Measurements from ENCODE around the gene COL23A1.

COL23A1 gene

DNA sequence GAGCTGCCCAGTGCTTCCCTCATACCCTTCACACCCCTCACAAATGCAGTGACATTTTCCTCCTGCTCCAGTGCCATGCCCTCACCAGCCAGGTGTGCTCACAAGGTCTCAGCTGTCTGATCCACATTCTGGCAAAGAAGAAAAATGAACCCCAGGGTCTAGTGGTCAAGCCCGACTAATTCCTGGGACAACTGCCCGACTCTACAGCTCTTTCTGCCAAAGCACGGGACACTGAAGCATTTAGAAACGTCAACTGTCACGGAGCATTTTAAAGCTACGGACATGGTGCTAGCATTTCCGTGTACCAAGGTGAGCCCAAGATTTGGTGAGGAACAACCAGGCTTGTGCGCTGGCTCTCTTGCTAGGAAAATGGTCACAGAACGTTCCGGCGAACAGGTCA, 300.8 kb downstream of the COL23A1 start:
- no peak for DNase-seq

DNA sequence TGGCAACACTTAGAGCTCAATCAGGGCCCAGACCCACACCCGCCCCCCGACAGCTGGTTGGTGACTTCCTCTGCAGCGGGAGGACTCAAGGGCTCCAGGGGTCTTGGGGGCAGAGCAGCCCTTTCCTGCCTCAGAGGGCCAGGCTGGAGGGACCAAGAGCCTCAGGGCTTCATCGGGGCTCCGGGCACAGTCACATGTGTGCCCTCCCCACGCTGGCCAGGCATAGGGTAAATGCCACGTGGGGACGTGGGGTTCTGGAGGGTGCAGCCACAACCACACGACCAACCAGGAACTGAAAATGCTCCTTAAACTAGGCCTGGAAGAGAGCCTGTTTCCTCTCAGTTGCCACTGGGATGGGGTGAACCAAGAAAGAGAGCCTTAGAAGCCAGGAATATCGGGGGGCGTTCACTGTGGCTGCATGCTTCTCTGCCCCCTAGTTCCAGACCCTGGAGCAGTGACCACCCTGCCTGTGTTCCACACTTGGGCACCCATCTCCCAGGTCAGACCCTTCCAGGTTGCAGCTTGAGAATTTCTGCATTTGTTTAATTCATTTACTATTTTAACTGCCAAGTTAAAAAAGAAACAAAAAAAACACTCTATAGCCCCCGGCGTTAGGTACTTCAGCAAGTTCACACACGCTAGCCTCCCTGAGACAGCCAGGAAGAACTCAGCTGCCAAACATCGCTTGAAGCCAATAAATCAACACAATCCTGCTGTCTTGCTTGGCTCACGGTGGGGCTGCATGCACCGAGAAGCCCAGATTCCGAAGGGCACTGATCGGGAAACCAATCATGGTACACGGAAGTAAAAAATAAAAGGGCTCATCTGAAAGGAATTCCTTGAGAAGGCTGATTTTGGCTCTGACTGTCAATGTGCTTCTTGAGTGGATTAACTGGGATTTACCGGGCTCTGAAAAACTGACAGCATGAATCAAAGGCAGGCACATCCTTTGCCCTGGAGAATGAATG, 301.5 kb downstream of the COL23A1 start:
- no peak for DNase-seq

DNA sequence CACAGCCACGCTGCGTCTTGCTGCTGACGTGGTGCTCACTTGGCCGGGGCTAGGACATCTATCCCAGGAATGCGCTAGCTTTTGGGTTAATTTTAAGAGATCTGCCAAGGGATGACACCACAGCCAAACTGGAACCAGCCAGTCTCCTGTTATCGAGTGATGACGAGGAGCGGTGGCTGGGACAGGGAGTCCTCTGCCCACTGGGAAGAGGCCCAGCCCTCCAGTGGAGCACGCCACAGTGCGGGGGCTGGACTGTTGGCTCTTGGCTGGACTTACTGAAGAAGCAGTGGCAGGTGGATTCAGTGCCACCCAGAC, 302.4 kb downstream of the COL23A1 start:
- DNase-seq, result no peak

DNA sequence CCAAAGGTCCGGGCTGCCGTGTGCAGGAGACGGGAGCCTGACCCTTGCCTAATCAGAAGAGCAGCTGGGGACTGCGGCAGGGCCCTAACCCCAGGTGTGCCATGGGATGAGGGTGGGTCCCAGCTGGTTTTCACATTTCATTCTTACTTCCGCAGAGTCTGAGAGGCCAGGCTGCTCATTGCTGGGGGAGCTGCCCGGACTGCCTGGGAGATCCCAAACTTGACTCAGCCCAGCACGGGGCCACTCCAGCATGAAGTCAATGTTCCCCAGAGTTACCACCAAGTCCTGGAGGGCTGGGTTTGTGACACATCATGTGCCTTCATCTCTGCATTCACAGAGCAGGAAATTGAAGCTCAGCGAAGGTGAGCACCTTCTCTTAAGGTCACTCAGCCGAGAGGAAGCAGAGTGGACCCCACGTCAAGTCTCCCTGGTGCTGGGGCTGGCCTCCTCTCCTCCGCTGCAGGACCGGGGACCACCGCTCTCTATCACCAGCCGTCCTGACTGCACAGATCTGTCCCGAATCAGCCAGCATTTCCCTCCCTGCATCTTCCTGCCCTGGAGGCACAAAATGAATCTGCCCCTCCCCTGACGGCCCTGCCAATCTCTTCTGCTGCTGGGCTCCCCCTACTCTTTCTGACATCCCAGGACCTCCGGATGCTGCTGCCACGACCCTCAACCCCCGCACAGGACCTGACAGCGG, 303.0 kb downstream of the COL23A1 start:
- no peak for DNase-seq

DNA sequence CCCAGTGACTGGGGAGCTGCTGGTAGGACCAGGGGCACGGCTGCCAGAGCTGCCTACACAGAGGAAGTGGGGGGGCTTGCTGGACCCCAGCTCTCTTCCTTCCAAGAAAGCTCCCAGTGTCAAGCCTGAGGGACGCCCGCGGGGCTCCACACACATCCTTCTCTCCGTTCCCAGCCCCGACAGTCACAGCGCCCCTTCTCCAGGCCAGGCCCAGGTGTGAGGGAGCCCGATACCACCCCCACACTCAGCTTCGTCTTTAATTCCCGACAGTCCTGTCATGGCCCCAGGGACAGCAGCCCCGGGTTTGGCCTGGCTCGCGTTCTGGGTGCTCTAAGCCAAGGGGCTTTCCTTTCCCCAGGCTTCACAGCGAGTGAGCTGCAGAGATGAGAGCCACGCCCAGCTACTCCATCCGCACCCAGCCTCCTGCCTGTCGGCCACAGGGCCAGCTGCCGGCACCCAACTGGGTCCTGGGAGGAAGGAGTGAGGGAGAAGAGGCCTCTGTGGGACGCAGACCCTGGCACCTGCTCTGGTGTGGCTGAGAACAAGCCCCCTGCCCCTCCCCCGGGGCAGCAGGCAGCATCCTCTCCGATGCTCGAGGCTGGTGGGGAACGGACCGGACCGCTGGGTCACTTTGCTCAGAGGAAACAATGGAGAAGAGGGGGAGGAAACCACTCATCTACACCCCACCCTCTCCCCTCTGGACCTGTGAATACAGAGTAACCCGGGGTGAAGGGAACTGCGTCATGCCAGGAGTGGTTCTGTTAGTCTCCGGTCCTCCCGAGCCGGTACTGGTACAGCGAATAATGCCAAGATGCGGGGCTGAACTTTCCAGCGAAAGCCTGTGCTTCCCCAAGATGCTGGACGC, 303.7 kb downstream of the COL23A1 start:
- DNase-seq, result no peak

- DNase-seq, result no peak
Measured at GRCh38 chr5:178285399-178286225, 304.6 kb downstream of the COL23A1 start.

DNA sequence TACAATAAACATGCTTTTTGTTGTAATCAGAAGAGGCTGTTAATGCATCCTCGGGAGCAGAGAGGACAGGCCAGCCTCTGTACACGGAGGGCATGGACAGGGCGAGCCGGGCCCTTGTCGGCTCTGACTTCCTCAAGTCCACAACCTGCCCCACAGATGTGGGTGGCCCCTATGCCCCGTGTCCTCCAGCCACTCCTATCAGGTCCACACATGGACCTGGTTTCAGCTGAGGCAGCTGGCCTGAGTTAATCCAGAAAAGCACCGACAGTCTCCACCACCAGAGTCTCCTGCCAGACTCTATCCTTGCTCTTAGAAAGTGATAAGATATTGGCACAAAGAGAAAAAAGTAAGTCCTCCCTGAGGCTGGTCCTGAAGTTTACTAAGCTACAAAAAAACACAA, 305.2 kb downstream of the COL23A1 start:
- DNase-seq, result no peak

GRCh38 chr5:178284093-178284675, 306.0 kb downstream of the COL23A1 start:
- DNase-seq, result no peak

DNA sequence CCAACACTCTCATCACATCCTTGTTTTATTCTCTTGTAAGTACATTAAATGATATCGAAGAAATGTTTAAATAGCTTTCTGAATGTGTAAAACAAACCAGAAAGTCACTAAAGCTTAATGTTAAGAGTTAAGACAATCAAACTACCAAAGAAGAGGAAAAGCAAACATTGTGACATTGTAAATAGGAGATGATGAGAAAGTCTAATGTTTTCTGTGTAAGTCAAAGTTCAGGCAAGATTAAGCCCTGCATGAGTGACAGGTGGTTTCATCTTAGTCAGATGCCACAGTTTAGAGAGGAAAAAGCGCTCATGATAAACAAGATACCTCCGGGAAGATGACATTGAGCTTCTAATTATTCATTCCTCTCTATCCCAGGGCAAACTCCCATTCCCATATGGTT, 306.7 kb downstream of the COL23A1 start:
- DNase-seq, result no peak

GRCh38 chr5:178282391-178282790, 307.8 kb downstream of the COL23A1 start:
- DNase-seq, result no peak

DNA sequence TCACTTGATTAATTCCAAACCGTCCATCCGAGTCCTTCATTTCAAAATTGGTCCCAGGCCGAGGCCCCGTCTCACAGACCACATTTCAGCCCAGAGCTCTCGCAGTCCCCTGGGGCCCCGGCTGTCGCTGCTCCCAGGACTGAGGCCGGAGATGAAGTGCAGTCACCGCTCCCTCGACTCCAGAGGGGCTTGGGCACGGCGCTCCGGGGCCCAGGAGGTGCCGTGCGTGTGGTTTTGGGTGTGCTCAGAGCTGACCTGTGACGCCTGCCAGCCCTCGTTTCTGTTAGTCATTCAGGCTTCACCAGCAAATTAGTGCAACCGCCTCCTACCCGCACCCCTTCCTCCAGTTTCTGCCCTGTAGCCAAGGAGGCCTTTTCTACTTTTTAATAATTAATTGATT, 308.9 kb downstream of the COL23A1 start:
- no peak for DNase-seq

- no peak for DNase-seq
Measured at GRCh38 chr5:178280631-178281030, 309.6 kb downstream of the COL23A1 start.

DNA sequence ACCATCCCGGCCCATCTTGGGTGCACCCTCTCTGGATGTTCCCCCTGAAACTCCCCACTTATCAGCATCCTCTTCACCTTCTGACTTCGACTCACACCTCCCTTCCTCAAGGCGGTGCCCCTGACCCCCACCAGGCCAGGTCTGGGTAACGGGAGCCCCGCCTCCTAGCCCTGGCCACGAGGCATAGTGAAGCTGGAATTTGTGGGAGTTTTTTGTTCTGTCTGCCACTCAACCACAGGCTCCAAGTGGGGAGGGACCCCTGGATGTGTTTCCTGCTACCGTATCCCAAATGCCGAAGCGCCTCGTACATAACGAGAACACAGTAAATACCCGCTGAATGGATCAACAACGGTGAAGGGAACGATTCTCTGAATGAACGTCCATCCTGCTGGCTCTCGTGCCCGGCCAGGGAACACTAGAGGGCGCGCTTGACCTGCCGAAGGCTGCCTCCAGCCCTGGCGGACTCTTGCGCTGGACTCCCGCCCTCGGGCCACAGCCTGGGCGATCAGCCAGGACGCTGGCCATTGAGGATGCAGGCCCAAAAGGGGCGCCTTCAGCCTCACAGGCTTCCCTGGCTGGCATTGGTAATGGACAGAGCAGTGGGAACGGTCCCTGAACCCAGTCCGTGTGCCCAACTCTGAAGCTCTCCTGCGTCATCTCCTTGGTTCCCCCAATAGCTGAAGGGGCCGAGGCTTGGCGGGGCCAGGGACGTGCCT, 310.3 kb downstream of the COL23A1 start:
- peak; percentile 58 for DNase-seq

DNA sequence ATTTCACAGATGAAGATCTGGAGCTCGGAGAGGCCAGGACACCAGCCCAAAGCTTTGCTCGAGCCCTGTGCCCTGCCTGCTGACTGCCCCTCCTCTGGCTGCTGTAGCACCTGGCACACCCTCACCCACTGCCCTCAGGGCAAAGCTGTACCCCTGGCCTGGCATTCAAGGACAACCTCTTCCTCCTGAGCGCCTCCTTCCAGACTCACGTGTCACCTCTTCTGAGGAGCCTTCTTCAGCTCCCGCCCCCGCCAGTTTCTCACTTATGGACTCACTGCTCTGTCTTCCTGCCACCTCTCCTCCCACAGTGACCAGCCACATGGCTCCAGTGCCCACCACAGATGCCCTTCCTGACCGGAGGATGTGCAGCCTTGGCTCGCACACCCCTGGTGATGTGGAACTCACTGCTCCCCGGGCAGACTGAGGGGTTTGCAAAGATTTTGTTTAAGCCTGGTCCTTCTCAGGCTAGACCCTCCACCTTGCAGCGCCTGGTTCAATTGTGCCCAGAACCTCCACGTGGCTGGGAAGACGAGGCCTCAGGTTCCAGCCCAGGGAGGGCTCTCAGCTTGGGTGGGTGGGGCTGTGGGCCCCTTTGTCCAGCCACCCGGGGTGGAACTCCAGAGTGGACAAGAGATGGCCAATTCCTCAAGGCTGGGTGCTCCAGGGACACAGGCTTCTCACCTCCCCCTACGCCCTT, 311.0 kb downstream of the COL23A1 start:
- no peak for DNase-seq

GRCh38 chr5:178278358-178279023, 311.7 kb downstream of the COL23A1 start:
- DNase-seq, result no peak

GRCh38 chr5:178277866-178278265, 312.3 kb downstream of the COL23A1 start:
- DNase-seq, result no peak

GRCh38 chr5:178277346-178277745, 312.8 kb downstream of the COL23A1 start:
- DNase-seq, result no peak

- DNase-seq, result no peak
Measured at GRCh38 chr5:178274781-178275537, 315.2 kb downstream of the COL23A1 start.
